Tibial artery (tissue), 4 donors: Measurements from ENCODE around the gene TACC3.

Experiments
- DNase-seq, 2 donors: peaks; one replicate each; pipeline ENCODE4 v3.0.0-alpha.2; 2019
- H3K27ac ChIP-seq, 2 donors: fragments of 200-600 bp; sonication (generic) in 1 of 2; 1 replicate in 1 of 2; 2 replicates in 1 of 2; pipeline ENCODE4 v1.5.1; 2018 to 2019; ENCODE audit warnings: mild to moderate bottlenecking in 1 of 2
- H3K27me3 ChIP-seq, 2 donors: fragments of 200-600 bp; sonication (generic) in 1 of 2; one replicate each; pipeline versions ENCODE4 v1.5.1 to v1.6.0; 2016 to 2019
- H3K36me3 ChIP-seq, 3 donors: fragments of 200-600 bp; sonication (generic) in 2 of 3; one replicate each; pipeline ENCODE4 v1.5.1; 2016 to 2019; ENCODE audit warnings: mild to moderate bottlenecking in 2 of 3
- H3K4me1 ChIP-seq, 4 donors: fragments of 200-600 bp; sonication (generic) in 2 of 4; 1 replicate in 3 of 4; 2 replicates in 1 of 4; pipeline ENCODE4 v1.5.1; 2016 to 2019
- H3K4me3 ChIP-seq, 2 donors: fragments of 200-600 bp; sonication (generic) in 1 of 2; 1 replicate in 1 of 2; 2 replicates in 1 of 2; pipeline ENCODE4 v1.5.1; 2018 to 2019; ENCODE audit warnings: mild to moderate bottlenecking in 2 of 2
- H3K9me3 ChIP-seq, 3 donors: fragments of 200-600 bp; sonication (generic) in 1 of 3; one replicate each; pipeline ENCODE4 v1.5.1; 2016 to 2019
- CTCF ChIP-seq, 2 experiments: fragments of 200-600 bp in 1 of 2; fragments of 450-650 bp in 1 of 2; IDR thresholded peaks; one replicate each; pipeline ENCODE4 v1.5.1; 2017 to 2019; ENCODE audit warnings: antibody characterized with exemption in 2 of 2, mild to moderate bottlenecking in 1 of 2, moderate library complexity in 1 of 2
- intact Hi-C: fragments of 100-400 bp; cut with DNase I; formaldehyde crosslinking; loops from one replicate; pipeline ENCODE4 v1.15.0; 2023; ENCODE audit warnings: low total_unique reads

TACC3 gene

GRCh38 chr4:1756079-1756478 is 34.8 kb downstream of the TACC3 start:
- TF ChIP-seq CTCF (IDR thresholded peaks at IDR 0.05) = no peak
- no peak overlapping the region for H3K27ac ChIP-seq
- intact Hi-C loops = no loop called here

GRCh38 chr4:1756893-1757779 is 35.8 kb downstream of the TACC3 start:
- peaks cover 0 to 5% (median 0%) of the 10 kb centered on the region in 4 donors for H3K4me1 ChIP-seq

More at GRCh38 chr4:1756079-1756478, 34.8 kb downstream of the TACC3 start:
- Histone ChIP-seq H3K9me3 (no peaks in the 10 kb centered on the region), H3K27me3 (peaks cover 0 to 19% of the 10 kb centered on the region in 2 donors), H3K4me3 (no peak overlapping the region), H3K4me1 (peaks cover 0 to 5% (median 0%) of the 10 kb centered on the region in 4 donors), H3K36me3 (no peaks in the 10 kb centered on the region)
- DNase-seq = no peak

GRCh38 chr4:1757836-1758235 is 36.5 kb downstream of the TACC3 start:
- intact Hi-C loops = no loop called here
- H3K4me1 ChIP-seq = peaks cover 0 to under 1% (median under 1%) of the 10 kb centered on the region in 4 donors

More at GRCh38 chr4:1756893-1757779, 35.8 kb downstream of the TACC3 start:
- no peak for DNase-seq
- no peak for TF ChIP-seq CTCF (IDR thresholded peaks at IDR 0.05)
- intact Hi-C loops = no loop called here
- no peaks in the 10 kb centered on the region for H3K9me3 ChIP-seq
- no peaks in the 10 kb centered on the region for H3K36me3 ChIP-seq
- H3K27ac ChIP-seq = no peak overlapping the region
- no peak overlapping the region for H3K4me3 ChIP-seq
- H3K27me3 ChIP-seq = peaks cover 0 to 13% of the 10 kb centered on the region in 2 donors

GRCh38 chr4:1758306-1759121 is 37.2 kb downstream of the TACC3 start:
- Histone ChIP-seq H3K27ac (no peak overlapping the region), H3K4me3 (no peak overlapping the region), H3K27me3 (peaks cover 0 to 12% of the 10 kb centered on the region in 2 donors), H3K4me1 (peaks cover 0 to 8% (median 6%) of the 10 kb centered on the region in 4 donors), H3K36me3 (no peaks in the 10 kb centered on the region), H3K9me3 (no peaks in the 10 kb centered on the region)
- no peak for DNase-seq
- intact Hi-C loops = no loop called here
- no peak for TF ChIP-seq CTCF (IDR thresholded peaks at IDR 0.05)

More at GRCh38 chr4:1757836-1758235, 36.5 kb downstream of the TACC3 start:
- Histone ChIP-seq H3K36me3 (no peaks in the 10 kb centered on the region), H3K9me3 (no peaks in the 10 kb centered on the region), H3K27me3 (peaks cover 0 to 9% of the 10 kb centered on the region in 2 donors), H3K27ac (no peak overlapping the region), H3K4me3 (no peak overlapping the region)
- no peak for TF ChIP-seq CTCF (IDR thresholded peaks at IDR 0.05)
- DNase-seq = no peak

- no peaks in the 10 kb centered on the region for H3K9me3 ChIP-seq
- TF ChIP-seq CTCF (IDR thresholded peaks at IDR 0.05) = no peak
- no peak for DNase-seq
- H3K27me3 ChIP-seq = peaks cover 0 to 14% of the 10 kb centered on the region in 2 donors
- intact Hi-C loops = no loop called here
- H3K27ac ChIP-seq = no peak overlapping the region
- H3K4me1 ChIP-seq = peaks cover 3 to 15% (median 12%) of the 10 kb centered on the region in 4 donors
- H3K4me3 ChIP-seq = no peak overlapping the region
- H3K36me3 ChIP-seq = no peaks in the 10 kb centered on the region
Observed at GRCh38 chr4:1759170-1759817, 38.0 kb downstream of the TACC3 start.
